ENCODE data around the gene RWDD4.

The RWDD4 gene

GRCh38 chr4:183596067-183596757 is 62.8 kb downstream of the RWDD4 start:
- Histone ChIP-seq H3K9ac (no peak overlapping the region), H3K27me3 (ENCODE audit: control insufficient read depth, insufficient read depth, low read length) (no peaks in the 10 kb centered on the region), H3K36me3 (ENCODE audit: control insufficient read depth, insufficient read depth, low read length) (no peaks in the 10 kb centered on the region), H3K4me2 (ENCODE audit: low read length) (no peak overlapping the region), H3K27ac (no peak overlapping the region), H2AFZ (no peak overlapping the region), H3K9me3 (ENCODE audit: control insufficient read depth, low read length) (no peaks in the 10 kb centered on the region), H3K4me1 (no peaks in the 10 kb centered on the region), H3K79me2 (no peaks in the 10 kb centered on the region), H3K4me3 (ENCODE audit: low read depth, low read length) (no peak overlapping the region)
- TF ChIP-seq CTCF (IDR thresholded peaks at IDR 0.05), result no peak

GRCh38 chr4:183594823-183595222 is 64.2 kb downstream of the RWDD4 start:
- no peak for TF ChIP-seq CTCF (IDR thresholded peaks at IDR 0.05)
- no peak overlapping the region for H3K4me2 ChIP-seq (ENCODE audit: low read length)
- no peak overlapping the region for H3K9ac ChIP-seq
- H3K27me3 ChIP-seq (ENCODE audit: control insufficient read depth, insufficient read depth, low read length), result no peaks in the 10 kb centered on the region
- H2AFZ ChIP-seq, result no peak overlapping the region
- no peak overlapping the region for H3K27ac ChIP-seq
- no peak overlapping the region for H3K4me3 ChIP-seq (ENCODE audit: low read depth, low read length)
- H3K36me3 ChIP-seq (ENCODE audit: control insufficient read depth, insufficient read depth, low read length), result no peaks in the 10 kb centered on the region
- H3K4me1 ChIP-seq, result no peaks in the 10 kb centered on the region
- no peaks in the 10 kb centered on the region for H3K79me2 ChIP-seq
- H3K9me3 ChIP-seq (ENCODE audit: control insufficient read depth, low read length), result no peaks in the 10 kb centered on the region

GRCh38 chr4:183591301-183591700 is 67.7 kb downstream of the RWDD4 start:
- no peak for TF ChIP-seq CTCF (IDR thresholded peaks at IDR 0.05)
- Histone ChIP-seq H3K4me1 (no peaks in the 10 kb centered on the region), H3K27me3 (ENCODE audit: control insufficient read depth, insufficient read depth, low read length) (no peaks in the 10 kb centered on the region), H2AFZ (no peak overlapping the region), H3K27ac (no peak overlapping the region), H3K4me2 (ENCODE audit: low read length) (no peak overlapping the region), H3K36me3 (ENCODE audit: control insufficient read depth, insufficient read depth, low read length) (no peaks in the 10 kb centered on the region), H3K9me3 (ENCODE audit: control insufficient read depth, low read length) (no peaks in the 10 kb centered on the region), H3K4me3 (ENCODE audit: low read depth, low read length) (no peak overlapping the region), H3K79me2 (no peaks in the 10 kb centered on the region), H3K9ac (no peak overlapping the region)
